Karpas-422 (cell line): Measurements from ENCODE around the gene FBXL22. TPM values are rescaled to one million over a fixed set of nuclear protein-coding genes. Genes with fewer than 3 reads are reported as not detected.

ENCODE experiments used
- DNase-seq: peaks from one replicate; pipeline ENCODE4 v3.0.0-alpha.2; 2015
- H2AFZ ChIP-seq: fragments of 200-600 bp; sonication (generic); 2 replicates; pipeline ENCODE4 v1.6.1; 2014; ENCODE audit warnings: antibody characterized with exemption, low read length, mixed read lengths
- H3K27ac ChIP-seq: fragments of 200-600 bp; sonication (generic); 2 replicates; pipeline ENCODE4 v1.5.1; 2014; ENCODE audit warnings: mild to moderate bottlenecking, low read length, moderate library complexity
- H3K27me3 ChIP-seq: fragments of 200-600 bp; sonication (generic); 2 replicates; pipeline ENCODE4 v1.6.1; 2014; ENCODE audit warnings: low read length, mixed read lengths
- H3K36me3 ChIP-seq: fragments of 200-600 bp; sonication (generic); 2 replicates; pipeline ENCODE4 v1.6.1; 2014; ENCODE audit warnings: low read length, mixed read lengths; ENCODE audit not compliant: insufficient read depth
- H3K4me1 ChIP-seq: fragments of 200-600 bp; sonication (generic); 2 replicates; pipeline ENCODE4 v1.6.1; 2014; ENCODE audit warnings: mild to moderate bottlenecking, low read length, mixed read lengths
- H3K4me2 ChIP-seq: fragments of 200-600 bp; sonication (generic); 2 replicates; pipeline ENCODE4 v1.6.1; 2014; ENCODE audit warnings: low read length, low read depth, mild to moderate bottlenecking; ENCODE audit not compliant: poor library complexity, severe bottlenecking
- H3K4me3 ChIP-seq: fragments of 200-600 bp; sonication (generic); 2 replicates; pipeline ENCODE4 v1.5.1; 2014; ENCODE audit warnings: mild to moderate bottlenecking, antibody characterized with exemption, low read length, mixed read lengths
- H3K79me2 ChIP-seq: fragments of 200-600 bp; sonication (generic); 2 replicates; pipeline ENCODE4 v1.6.1; 2014; ENCODE audit warnings: mild to moderate bottlenecking, low read length, mixed read lengths
- H3K9ac ChIP-seq: fragments of 200-600 bp; sonication (generic); 2 replicates; pipeline ENCODE4 v1.6.0; 2014; ENCODE audit warnings: low read length
- H3K9me2 ChIP-seq: fragments of 200-600 bp; sonication (generic), shearing (Covaris generic); replicated peaks from 2 replicates; pipeline ENCODE4 v1.6.0; 2014; ENCODE audit warnings: mild to moderate bottlenecking, low read length, moderate library complexity; ENCODE audit not compliant: insufficient read depth
- H3K9me3 ChIP-seq: fragments of 300-700, 200-600 bp; sonication (generic); 2 replicates; pipeline ENCODE4 v1.6.1; 2014; ENCODE audit warnings: low read length, mixed read lengths
- H4K20me1 ChIP-seq: fragments of 200-600 bp; sonication (generic); 2 replicates; pipeline ENCODE4 v1.6.1; 2014; ENCODE audit warnings: mild to moderate bottlenecking, antibody characterized with exemption, low read length, low read depth; ENCODE audit not compliant: insufficient read depth
- total RNA-seq: library from RNA; depleted of rRNA; stranded (reverse); fragments of >200 nt; shearing (Covaris generic); gene quantifications from 2 replicates; pipeline ENCODE4 v1.2.3, GENCODE V29; 2014; ENCODE audit warnings: low replicate concordance

The FBXL22 gene
- total RNA-seq, 1 experiment from 2014 or later: 0.15 TPM

- no peak overlapping the region for H2AFZ ChIP-seq
- no peaks in the 10 kb centered on the region for H3K36me3 ChIP-seq
- no peaks in the 10 kb centered on the region for H3K79me2 ChIP-seq
- no peak overlapping the region for H3K4me3 ChIP-seq
- H3K9me2 ChIP-seq: no peaks in the 10 kb centered on the region
- no peaks in the 10 kb centered on the region for H3K27me3 ChIP-seq
- no peak for DNase-seq
- H4K20me1 ChIP-seq: no peaks in the 10 kb centered on the region
- H3K9me3 ChIP-seq: no peaks in the 10 kb centered on the region
- H3K4me1 ChIP-seq: no peaks in the 10 kb centered on the region
- H3K27ac ChIP-seq: no peak overlapping the region
- H3K9ac ChIP-seq: no peak overlapping the region
- no peak overlapping the region for H3K4me2 ChIP-seq
These were observed 36.3 kb upstream of the FBXL22 start for GRCh38 chr15:63560741-63561448.

GRCh38 chr15:63564093-63564492 is 33.1 kb upstream of the FBXL22 start:
- no peak overlapping the region for H3K4me3 ChIP-seq

GRCh38 chr15:63565536-63566186 is 31.5 kb upstream of the FBXL22 start:
- Histone ChIP-seq H3K27ac (no peak overlapping the region), H3K4me3 (no peak overlapping the region), H3K4me2 (no peak overlapping the region), H3K9me3 (no peaks in the 10 kb centered on the region), H2AFZ (no peak overlapping the region), H4K20me1 (no peaks in the 10 kb centered on the region), H3K9ac (no peak overlapping the region), H3K9me2 (no peaks in the 10 kb centered on the region), H3K4me1 (no peaks in the 10 kb centered on the region), H3K79me2 (no peaks in the 10 kb centered on the region), H3K36me3 (no peaks in the 10 kb centered on the region), H3K27me3 (no peaks in the 10 kb centered on the region)
- DNase-seq: no peak

More at GRCh38 chr15:63564093-63564492, 33.1 kb upstream of the FBXL22 start:
- no peak overlapping the region for H3K27ac ChIP-seq
- no peaks in the 10 kb centered on the region for H3K79me2 ChIP-seq
- no peaks in the 10 kb centered on the region for H3K27me3 ChIP-seq
- DNase-seq: no peak
- no peak overlapping the region for H2AFZ ChIP-seq
- no peak overlapping the region for H3K9ac ChIP-seq
- H3K36me3 ChIP-seq: no peaks in the 10 kb centered on the region
- no peaks in the 10 kb centered on the region for H3K4me1 ChIP-seq
- H3K9me3 ChIP-seq: no peaks in the 10 kb centered on the region
- H3K4me2 ChIP-seq: no peak overlapping the region
- H3K9me2 ChIP-seq: no peaks in the 10 kb centered on the region
- no peaks in the 10 kb centered on the region for H4K20me1 ChIP-seq

DNA sequence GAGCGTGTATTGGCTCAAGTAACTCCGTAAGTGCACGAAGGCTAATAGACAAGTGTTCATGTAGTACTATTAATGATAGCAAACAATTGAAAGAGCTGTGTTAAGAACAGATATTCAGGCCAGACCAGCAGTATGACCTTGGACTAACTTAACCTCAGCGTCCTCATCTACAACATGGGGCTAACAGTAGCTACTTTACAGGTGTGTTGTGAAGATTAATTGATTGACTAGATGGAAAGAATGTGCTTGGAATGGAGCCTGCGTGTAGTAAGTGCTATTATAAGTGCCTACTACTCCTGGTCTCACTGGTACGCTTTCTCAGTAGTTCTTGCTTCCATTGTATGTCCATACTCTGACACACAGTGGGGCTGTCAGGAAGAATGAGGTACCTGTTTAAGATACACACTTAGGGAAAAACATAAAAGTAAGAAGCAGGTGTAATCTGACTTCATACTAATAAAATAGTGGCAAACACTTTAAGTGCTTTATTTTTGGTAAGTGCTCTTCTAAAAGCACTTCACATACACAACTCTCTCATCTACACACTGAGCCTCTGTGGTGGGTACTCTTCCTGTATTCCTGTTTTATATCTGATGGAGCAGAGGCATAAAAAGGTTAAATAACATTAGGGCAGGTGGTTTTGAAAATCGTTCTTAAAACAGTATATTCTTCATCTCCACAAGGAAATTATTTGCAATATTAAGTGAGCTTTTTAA is 24.3 kb upstream of the FBXL22 start:
- no peaks in the 10 kb centered on the region for H3K79me2 ChIP-seq
- H2AFZ ChIP-seq: no peak overlapping the region
- H4K20me1 ChIP-seq: no peaks in the 10 kb centered on the region
- H3K4me3 ChIP-seq: no peak overlapping the region
- H3K9ac ChIP-seq: no peak overlapping the region
- DNase-seq: no peak
- H3K9me3 ChIP-seq: no peaks in the 10 kb centered on the region
- H3K27ac ChIP-seq: no peak overlapping the region
- no peaks in the 10 kb centered on the region for H3K9me2 ChIP-seq
- H3K4me2 ChIP-seq: no peak overlapping the region
- peaks cover 9% of the 10 kb centered on the region; the same call in 1 of the 2 replicates for H3K36me3 ChIP-seq
- no peaks in the 10 kb centered on the region for H3K27me3 ChIP-seq
- no peaks in the 10 kb centered on the region for H3K4me1 ChIP-seq

GRCh38 chr15:63573533-63573932 is 23.7 kb upstream of the FBXL22 start:
- DNase-seq: no peak
- Histone ChIP-seq H3K79me2 (no peaks in the 10 kb centered on the region), H2AFZ (no peak overlapping the region), H3K9me2 (no peaks in the 10 kb centered on the region), H3K4me3 (no peak overlapping the region), H3K36me3 (peaks cover 9% of the 10 kb centered on the region; the same call in 1 of the 2 replicates), H3K9ac (no peak overlapping the region), H3K27ac (no peak overlapping the region), H3K4me1 (no peaks in the 10 kb centered on the region), H4K20me1 (no peaks in the 10 kb centered on the region), H3K9me3 (no peaks in the 10 kb centered on the region), H3K27me3 (no peaks in the 10 kb centered on the region), H3K4me2 (no peak overlapping the region)

DNA sequence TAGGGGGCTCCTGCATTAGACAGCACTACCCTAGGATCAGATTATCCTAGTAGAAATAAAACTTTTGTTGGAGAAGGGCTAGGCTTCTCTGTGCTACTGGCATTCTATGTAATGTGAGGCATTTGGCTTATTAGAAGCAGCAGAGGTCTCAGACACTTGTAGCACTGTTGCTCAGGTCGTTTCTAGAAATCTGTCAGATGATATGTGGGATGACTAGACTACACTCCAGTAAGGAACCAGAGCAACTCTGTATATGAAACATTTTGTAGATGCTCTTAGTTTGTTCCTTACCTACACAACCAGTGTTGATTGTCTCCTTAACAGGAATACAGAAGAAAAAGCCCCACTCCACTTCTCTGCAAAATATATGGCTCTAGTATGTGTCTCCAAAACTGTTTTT is 21.9 kb upstream of the FBXL22 start:
- Histone ChIP-seq H3K4me1 (peaks cover 10% of the 10 kb centered on the region), H3K36me3 (peaks cover 12% of the 10 kb centered on the region; the same call in 1 of the 2 replicates), H3K9me3 (no peaks in the 10 kb centered on the region), H3K27me3 (no peaks in the 10 kb centered on the region), H4K20me1 (no peaks in the 10 kb centered on the region), H3K4me3 (no peak overlapping the region), H3K9ac (no peak overlapping the region), H3K4me2 (no peak overlapping the region), H2AFZ (no peak overlapping the region), H3K9me2 (no peaks in the 10 kb centered on the region), H3K79me2 (no peaks in the 10 kb centered on the region), H3K27ac (no peak overlapping the region)
- no peak for DNase-seq

GRCh38 chr15:63576441-63576840 is 20.7 kb upstream of the FBXL22 start:
- Histone ChIP-seq H3K4me3 (no peak overlapping the region), H3K27me3 (no peaks in the 10 kb centered on the region), H3K36me3 (peaks cover 12% of the 10 kb centered on the region; the same call in 1 of the 2 replicates), H3K9ac (no peak overlapping the region), H3K27ac (no peak overlapping the region), H4K20me1 (no peaks in the 10 kb centered on the region), H3K79me2 (no peaks in the 10 kb centered on the region), H3K9me2 (no peaks in the 10 kb centered on the region), H2AFZ (no peak overlapping the region), H3K4me2 (no peak overlapping the region), H3K9me3 (no peaks in the 10 kb centered on the region), H3K4me1 (peaks cover 10% of the 10 kb centered on the region)
- no peak for DNase-seq

DNA sequence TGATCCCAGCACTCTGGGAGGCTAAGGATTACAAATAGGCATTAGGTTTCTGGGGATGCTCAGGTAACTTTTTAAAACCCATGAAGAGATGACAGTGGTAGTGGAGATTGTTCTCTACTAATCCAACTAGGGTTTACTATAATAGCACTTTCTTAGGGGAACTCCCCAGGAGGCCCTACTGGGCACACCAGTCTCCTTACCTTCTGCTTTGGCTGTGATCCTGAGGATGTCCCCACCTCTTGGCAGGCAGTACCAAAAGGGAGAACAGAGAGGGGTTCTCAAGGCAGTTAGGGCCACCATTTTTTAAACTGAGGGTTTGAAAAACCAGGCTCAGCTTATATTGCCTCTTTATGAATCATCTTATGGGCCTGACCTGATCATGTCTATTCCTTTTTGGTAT is 15.0 kb upstream of the FBXL22 start:
- H3K9me2 ChIP-seq: no peaks in the 10 kb centered on the region
- H2AFZ ChIP-seq: no peak overlapping the region
- H3K9ac ChIP-seq: no peak overlapping the region
- H3K4me2 ChIP-seq: no peak overlapping the region
- H3K36me3 ChIP-seq: peaks cover 25% of the 10 kb centered on the region; the same call in 1 of the 2 replicates
- H3K4me1 ChIP-seq: peaks cover 13% of the 10 kb centered on the region
- H3K4me3 ChIP-seq: no peak overlapping the region
- no peaks in the 10 kb centered on the region for H3K79me2 ChIP-seq
- 0 out of 2 replicates have a peak overlapping the region, but pooled peaks have one; percentile 30 for H3K27ac ChIP-seq
- DNase-seq: no peak
- no peaks in the 10 kb centered on the region for H4K20me1 ChIP-seq
- no peaks in the 10 kb centered on the region for H3K9me3 ChIP-seq
- H3K27me3 ChIP-seq: no peaks in the 10 kb centered on the region
